GM12878 (cell line): ENCODE measurements around the gene PPP2R3A. TPM values are rescaled to one million over a fixed set of nuclear protein-coding genes. Genes with fewer than 3 reads are reported as not detected.

ENCODE experiments used
- ATAC-seq: fragments of 200-7000 bp; cut with Tn5 transposase; 3 replicates; pipeline ENCODE4 v1.9.1; 2020; ENCODE audit warnings: mild to moderate bottlenecking, moderate library complexity
- BruUV-seq: library from RNA; stranded (reverse); fragments of 400-500 nt; replicated peaks from 2 replicates; lab custom pipeline; 2021; lab: Mats Ljungman, UMichigan
- CTCF ChIA-PET: fragments of 300-600 bp; sonication (Branson Sonifier 250); formaldehyde crosslinking; extraction: SDS; loops from one replicate; lab custom pipeline; 2021; ENCODE audit warnings: inconsistent platforms; lab: Yijun Ruan, JAX
- POLR2A ChIA-PET: fragments of 350-600 bp; formaldehyde crosslinking; extraction: SDS; loops from one replicate; lab custom pipeline; 2021; ENCODE audit warnings: inconsistent platforms; lab: Charles Lee
- RAD21 ChIA-PET: fragments of 300-600 bp; sonication (Branson Sonifier 250); formaldehyde crosslinking; loops from one replicate; lab custom pipeline; 2023; ENCODE audit warnings: antibody characterized with exemption; ENCODE audit not compliant: unreplicated experiment; lab: Charles Lee
- SMC1A ChIA-PET: fragments of 300-600 bp; sonication (Branson Sonifier 250); formaldehyde crosslinking; loops from one replicate; lab custom pipeline; 2023; ENCODE audit not compliant: unreplicated experiment, uncharacterized antibody; lab: Charles Lee
- DNase-seq: peaks from one replicate; pipeline ENCODE4 v3.0.0-alpha.2; 2011; ENCODE audit warnings: low read depth, low spot score
- FAIRE-seq: peaks from 3 replicates; lab custom pipeline; 2011; peaks lifted over from hg19 to GRCh38; lab: Jason Lieb, UNC
- H2AFZ ChIP-seq: 2 replicates; pipeline ENCODE4 v1.6.0; 2011; ENCODE audit warnings: low read depth, low read length, control low read depth; ENCODE audit not compliant: control insufficient read depth
- H3K27ac ChIP-seq: 2 replicates; pipeline ENCODE4 v1.5.1; 2011; ENCODE audit warnings: control low read depth; ENCODE audit not compliant: control insufficient read depth, insufficient read depth
- H3K27me3 ChIP-seq, 2 experiments: replicated peaks in 1 of 2; 2 replicates each; pipeline versions ENCODE4 v1.6.0 to v1.6.1; 2011; ENCODE audit warnings: low read length in 1 of 2; ENCODE audit not compliant: control insufficient read depth in 2 of 2, insufficient read depth in 2 of 2
- H3K36me3 ChIP-seq, 2 experiments: 2 replicates each; pipeline ENCODE4 v1.5.1; 2011; ENCODE audit warnings: low read length in 1 of 2; ENCODE audit not compliant: control insufficient read depth in 2 of 2, insufficient read depth in 2 of 2
- H3K4me1 ChIP-seq: 2 replicates; pipeline ENCODE4 v1.6.1; 2011; ENCODE audit warnings: mild to moderate bottlenecking, low read length, moderate library complexity, mixed read lengths; ENCODE audit not compliant: control insufficient read depth, insufficient read depth
- H3K4me2 ChIP-seq: 2 replicates; pipeline ENCODE4 v1.6.0; 2011; ENCODE audit warnings: control low read depth; ENCODE audit not compliant: control insufficient read depth, insufficient read depth
- H3K4me3 ChIP-seq: fragments of 200-600 bp; sonication (generic); 2 replicates; pipeline ENCODE4 v1.5.1; 2016
- H3K79me2 ChIP-seq: 2 replicates; pipeline ENCODE4 v1.6.0; 2011; ENCODE audit warnings: low read length; ENCODE audit not compliant: control insufficient read depth, insufficient read depth
- H3K9ac ChIP-seq: 2 replicates; pipeline ENCODE4 v1.8.0; 2011; ENCODE audit warnings: low read length, control low read depth, mixed read lengths; ENCODE audit not compliant: control insufficient read depth, insufficient read depth
- H3K9me3 ChIP-seq: replicated peaks from 3 replicates; pipeline ENCODE4 v1.5.1; 2011; ENCODE audit warnings: mild to moderate bottlenecking, low read length; ENCODE audit not compliant: control insufficient read depth, insufficient read depth
- H4K20me1 ChIP-seq: 2 replicates; pipeline ENCODE4 v1.6.0; 2011; ENCODE audit not compliant: control insufficient read depth, insufficient read depth
- DPF2 ChIP-seq: fragments of 450-650 bp; IDR thresholded peaks from 2 replicates; pipeline ENCODE4 v1.6.1; 2017; ENCODE audit warnings: mild to moderate bottlenecking
- EGR1 ChIP-seq, 2 experiments: IDR thresholded peaks; 1 replicate in 1 of 2; 2 replicates in 1 of 2; pipeline ENCODE4 v1.6.1; 2011 to 2012; ENCODE audit warnings: low read depth in 2 of 2, low read length in 2 of 2, borderline replicate concordance in 1 of 2, mild to moderate bottlenecking in 1 of 2, moderate library complexity in 1 of 2
- ESRRA ChIP-seq: IDR thresholded peaks from 2 replicates; pipeline ENCODE4 v1.6.1; 2012; ENCODE audit warnings: mild to moderate bottlenecking, low read length, improper control_type of control experiment
- RCOR1 ChIP-seq: conservative IDR thresholded peaks from 2 replicates; pipeline ENCODE4 v1.6.1; 2012; ENCODE audit warnings: low read depth, low read length, improper control_type of control experiment
- RUNX3 ChIP-seq: IDR thresholded peaks from 2 replicates; pipeline ENCODE4 v1.6.1; 2012; ENCODE audit warnings: low read length, inconsistent platforms
- SREBF1 ChIP-seq: IDR thresholded peaks from 2 replicates; pipeline ENCODE4 v1.6.1; 2012; ENCODE audit warnings: mild to moderate bottlenecking, low read length
- WGBS: methylation state at CpG from one replicate; pipeline ENCODE4 v1.1.6; 2016; ENCODE audit warnings: low lambda C conversion rate; ENCODE audit not compliant: insufficient replicate concordance, insufficient coverage; ENCODE audit errors: missing lambda C conversion rate; 5-methylcytosine and 5-hydroxymethylcytosine counted together
- in situ Hi-C: fragments of 300-500 bp; cut with MboI; formaldehyde crosslinking; loops from 9 replicates; pipeline ENCODE4 v1.14.3; 2018; ENCODE audit warnings: mixed read lengths
- intact Hi-C: fragments of 100-400 bp; cut with micrococcal nuclease; formaldehyde crosslinking; loops from one replicate; pipeline ENCODE4 v1.14.2; 2022; ENCODE audit not compliant: unreplicated experiment
- polyA plus RNA-seq, 11 experiments: library from polyadenylated mRNA; depleted of rRNA in 4 of 11; unstranded in 6 of 11; stranded (reverse) in 5 of 11; fragments of >200 nt; fragmentation: Nextera tagmentation in 4 of 11; fragmentation: Illumina TruSeq in 1 of 11; extraction: Ambion mirVana in 4 of 11; extraction: Trizol in 1 of 11; gene quantifications; 1 replicate in 1 of 11; 2 replicates in 10 of 11; pipeline versions ENCODE4 v1.2.1 to v1.2.3, GENCODE V29; 2011 to 2016; ENCODE audit warnings: inconsistent platforms in 2 of 11, missing spikeins in 2 of 11, low read depth in 1 of 11
- total RNA-seq, 4 experiments: library from RNA; depleted of rRNA in 3 of 4; stranded (reverse); fragments of >200 nt in 3 of 4; fragmentation: Illumina TruSeq in 1 of 4; extraction: Trizol in 1 of 4; gene quantifications; 2 replicates each; pipeline versions ENCODE4 v1.2.1 to v1.2.3, GENCODE V29; 2013 to 2021
- TF ChIP-seq, protein P1 (sequence below): fragments of 450-650 bp; formaldehyde crosslinking; IDR thresholded peaks from 2 replicates; pipeline ENCODE4 v1.4.0; 2022; ENCODE audit warnings: mild to moderate bottlenecking, moderate library complexity
- TF ChIP-seq, protein P2 (sequence below): fragments of 450-650 bp; IDR thresholded peaks from 2 replicates; pipeline ENCODE4 v1.6.1; 2016; ENCODE audit warnings: mild to moderate bottlenecking
- TF ChIP-seq, protein P3 (sequence below): fragments of 450-650 bp; IDR thresholded peaks from 2 replicates; pipeline ENCODE4 v1.6.1; 2016; ENCODE audit warnings: mild to moderate bottlenecking
- TF ChIP-seq, protein P4 (sequence below): IDR thresholded peaks from 2 replicates; pipeline ENCODE4 v1.6.1; 2012; ENCODE audit warnings: low read depth, low read length, improper control_type of control experiment
- TF ChIP-seq, protein P5 (sequence below): IDR thresholded peaks from 2 replicates; pipeline ENCODE4 v1.6.1; 2012; ENCODE audit warnings: low read length, inconsistent platforms

Gene PPP2R3A
- total and polyA plus RNA-seq, 10 of the 15 experiments (the other 5 are each of a cell fraction or from before 2014, with no cell fraction given), result under 0.01 to 0.16 (median 0.06) TPM; not detected in 5

DNA sequence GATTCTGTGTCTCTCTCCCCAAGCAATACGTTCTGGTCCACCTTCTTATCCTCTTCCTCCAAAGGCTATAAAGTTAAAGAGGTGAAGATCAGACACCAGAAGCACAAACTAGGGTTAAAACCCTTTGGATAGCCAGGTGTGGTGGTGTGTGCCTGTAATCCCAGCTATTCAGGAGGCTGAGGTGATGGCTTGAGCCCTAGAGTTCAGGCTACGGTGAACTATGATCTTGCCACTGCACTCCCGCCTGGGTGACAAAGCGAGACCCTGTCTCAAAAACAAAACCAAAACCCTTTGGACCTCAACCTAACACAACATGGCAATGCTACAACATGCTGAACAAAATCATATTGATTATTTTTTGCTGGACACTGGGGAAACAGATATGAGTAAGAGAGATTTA lies 187.4 kb downstream of the PPP2R3A start:
- intact Hi-C loops (no loop called here), in situ Hi-C loops (no loop called here)
- RAD21 ChIA-PET, result no interaction called here
- H3K4me2 ChIP-seq, result no peak overlapping the region
- DNase-seq (no peak), ATAC-seq (no peak), FAIRE-seq (peak; percentile 47)
- H3K36me3 ChIP-seq, result peaks cover 0 to 23% of the 10 kb centered on the region in 2 experiments; a peak in 3 of 4 replicates
- BruUV-seq, result no TSS peak
- H3K79me2 ChIP-seq, result peaks cover 72% of the 10 kb centered on the region
- no peaks in the 10 kb centered on the region for H3K4me1 ChIP-seq
- CTCF ChIA-PET, result no interaction called here
- TF ChIP-seq, protein P1, sequence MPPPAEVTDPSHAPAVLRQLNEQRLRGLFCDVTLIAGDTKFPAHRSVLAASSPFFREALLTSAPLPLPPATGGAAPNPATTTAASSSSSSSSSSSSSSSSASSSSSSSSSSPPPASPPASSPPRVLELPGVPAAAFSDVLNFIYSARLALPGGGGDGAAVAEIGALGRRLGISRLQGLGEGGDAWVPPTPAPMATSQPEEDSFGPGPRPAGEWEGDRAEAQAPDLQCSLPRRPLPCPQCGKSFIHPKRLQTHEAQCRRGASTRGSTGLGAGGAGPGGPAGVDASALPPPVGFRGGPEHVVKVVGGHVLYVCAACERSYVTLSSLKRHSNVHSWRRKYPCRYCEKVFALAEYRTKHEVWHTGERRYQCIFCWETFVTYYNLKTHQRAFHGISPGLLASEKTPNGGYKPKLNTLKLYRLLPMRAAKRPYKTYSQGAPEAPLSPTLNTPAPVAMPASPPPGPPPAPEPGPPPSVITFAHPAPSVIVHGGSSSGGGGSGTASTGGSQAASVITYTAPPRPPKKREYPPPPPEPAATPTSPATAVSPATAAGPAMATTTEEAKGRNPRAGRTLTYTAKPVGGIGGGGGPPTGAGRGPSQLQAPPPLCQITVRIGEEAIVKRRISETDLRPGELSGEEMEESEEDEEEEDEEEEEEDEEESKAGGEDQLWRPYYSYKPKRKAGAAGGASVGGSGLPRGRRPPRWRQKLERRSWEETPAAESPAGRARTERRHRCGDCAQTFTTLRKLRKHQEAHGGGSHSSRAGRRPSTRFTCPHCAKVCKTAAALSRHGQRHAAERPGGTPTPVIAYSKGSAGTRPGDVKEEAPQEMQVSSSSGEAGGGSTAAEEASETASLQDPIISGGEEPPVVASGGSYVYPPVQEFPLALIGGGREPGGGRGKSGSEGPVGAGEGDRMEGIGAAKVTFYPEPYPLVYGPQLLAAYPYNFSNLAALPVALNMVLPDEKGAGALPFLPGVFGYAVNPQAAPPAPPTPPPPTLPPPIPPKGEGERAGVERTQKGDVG (CRISPR knock-in tag), result no peak
- TF ChIP-seq RCOR1, result no peak
- no peak for TF ChIP-seq RUNX3
- TF ChIP-seq, protein P2, sequence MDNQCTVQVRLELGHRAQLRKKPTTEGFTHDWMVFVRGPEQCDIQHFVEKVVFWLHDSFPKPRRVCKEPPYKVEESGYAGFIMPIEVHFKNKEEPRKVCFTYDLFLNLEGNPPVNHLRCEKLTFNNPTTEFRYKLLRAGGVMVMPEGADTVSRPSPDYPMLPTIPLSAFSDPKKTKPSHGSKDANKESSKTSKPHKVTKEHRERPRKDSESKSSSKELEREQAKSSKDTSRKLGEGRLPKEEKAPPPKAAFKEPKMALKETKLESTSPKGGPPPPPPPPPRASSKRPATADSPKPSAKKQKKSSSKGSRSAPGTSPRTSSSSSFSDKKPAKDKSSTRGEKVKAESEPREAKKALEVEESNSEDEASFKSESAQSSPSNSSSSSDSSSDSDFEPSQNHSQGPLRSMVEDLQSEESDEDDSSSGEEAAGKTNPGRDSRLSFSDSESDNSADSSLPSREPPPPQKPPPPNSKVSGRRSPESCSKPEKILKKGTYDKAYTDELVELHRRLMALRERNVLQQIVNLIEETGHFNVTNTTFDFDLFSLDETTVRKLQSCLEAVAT, result no peak
- TF ChIP-seq, protein P3, sequence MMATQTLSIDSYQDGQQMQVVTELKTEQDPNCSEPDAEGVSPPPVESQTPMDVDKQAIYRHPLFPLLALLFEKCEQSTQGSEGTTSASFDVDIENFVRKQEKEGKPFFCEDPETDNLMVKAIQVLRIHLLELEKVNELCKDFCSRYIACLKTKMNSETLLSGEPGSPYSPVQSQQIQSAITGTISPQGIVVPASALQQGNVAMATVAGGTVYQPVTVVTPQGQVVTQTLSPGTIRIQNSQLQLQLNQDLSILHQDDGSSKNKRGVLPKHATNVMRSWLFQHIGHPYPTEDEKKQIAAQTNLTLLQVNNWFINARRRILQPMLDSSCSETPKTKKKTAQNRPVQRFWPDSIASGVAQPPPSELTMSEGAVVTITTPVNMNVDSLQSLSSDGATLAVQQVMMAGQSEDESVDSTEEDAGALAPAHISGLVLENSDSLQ, result no peak
- TF ChIP-seq, protein P4, sequence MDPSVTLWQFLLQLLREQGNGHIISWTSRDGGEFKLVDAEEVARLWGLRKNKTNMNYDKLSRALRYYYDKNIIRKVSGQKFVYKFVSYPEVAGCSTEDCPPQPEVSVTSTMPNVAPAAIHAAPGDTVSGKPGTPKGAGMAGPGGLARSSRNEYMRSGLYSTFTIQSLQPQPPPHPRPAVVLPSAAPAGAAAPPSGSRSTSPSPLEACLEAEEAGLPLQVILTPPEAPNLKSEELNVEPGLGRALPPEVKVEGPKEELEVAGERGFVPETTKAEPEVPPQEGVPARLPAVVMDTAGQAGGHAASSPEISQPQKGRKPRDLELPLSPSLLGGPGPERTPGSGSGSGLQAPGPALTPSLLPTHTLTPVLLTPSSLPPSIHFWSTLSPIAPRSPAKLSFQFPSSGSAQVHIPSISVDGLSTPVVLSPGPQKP, result no peak
- TF ChIP-seq SREBF1, result no peak
- TF ChIP-seq ESRRA, result no peak
- TF ChIP-seq DPF2, result no peak
- TF ChIP-seq, protein P5, sequence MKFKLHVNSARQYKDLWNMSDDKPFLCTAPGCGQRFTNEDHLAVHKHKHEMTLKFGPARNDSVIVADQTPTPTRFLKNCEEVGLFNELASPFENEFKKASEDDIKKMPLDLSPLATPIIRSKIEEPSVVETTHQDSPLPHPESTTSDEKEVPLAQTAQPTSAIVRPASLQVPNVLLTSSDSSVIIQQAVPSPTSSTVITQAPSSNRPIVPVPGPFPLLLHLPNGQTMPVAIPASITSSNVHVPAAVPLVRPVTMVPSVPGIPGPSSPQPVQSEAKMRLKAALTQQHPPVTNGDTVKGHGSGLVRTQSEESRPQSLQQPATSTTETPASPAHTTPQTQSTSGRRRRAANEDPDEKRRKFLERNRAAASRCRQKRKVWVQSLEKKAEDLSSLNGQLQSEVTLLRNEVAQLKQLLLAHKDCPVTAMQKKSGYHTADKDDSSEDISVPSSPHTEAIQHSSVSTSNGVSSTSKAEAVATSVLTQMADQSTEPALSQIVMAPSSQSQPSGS, result no peak
- no peak for TF ChIP-seq EGR1 (IDR thresholded peaks at IDR 0.05; ENCODE audit: borderline replicate concordance in 1 of 2, low read depth in 2 of 2, low read length in 2 of 2)
- POLR2A ChIA-PET, result no interaction called here
- SMC1A ChIA-PET, result no interaction called here
- H3K4me3 ChIP-seq, result no peak overlapping the region
- 98% methylated on average over 4 of the region's 4 CpGs for WGBS
- no peaks in the 10 kb centered on the region for H3K27me3 ChIP-seq
- H3K9me3 ChIP-seq, result no peaks in the 10 kb centered on the region
- H2AFZ ChIP-seq, result no peak overlapping the region
- peaks cover 7% of the 10 kb centered on the region; the same call in 1 of the 2 replicates for H4K20me1 ChIP-seq
- no peak overlapping the region for H3K9ac ChIP-seq
- no peak overlapping the region for H3K27ac ChIP-seq
